OCI-LY3 (cell line): ENCODE results near the gene MEAK7.

ENCODE experiments used
- H2AFZ ChIP-seq: fragments of 200-600, 300-600 bp; shearing (Covaris generic); 2 replicates; pipeline ENCODE4 v1.6.0; 2014; ENCODE audit warnings: antibody characterized with exemption, low read depth, low read length
- H3K27ac ChIP-seq: fragments of 200-600, 300-600 bp; sonication (generic); 2 replicates; pipeline ENCODE4 v1.5.1; 2014; ENCODE audit warnings: mild to moderate bottlenecking, low read length, moderate library complexity, mixed read lengths
- H3K27me3 ChIP-seq: fragments of 200-600, 300-600 bp; sonication (generic); 2 replicates; pipeline ENCODE4 v1.6.1; 2014; ENCODE audit warnings: low read depth, low read length, mixed read lengths
- H3K36me3 ChIP-seq: fragments of 200-600, 300-600 bp; sonication (generic); replicated peaks from 2 replicates; pipeline ENCODE3; 2014; ENCODE audit warnings: low read depth, low read length, mixed read lengths
- H3K4me1 ChIP-seq: fragments of 300-600, 200-600 bp; sonication (generic); 2 replicates; pipeline ENCODE4 v1.6.1; 2014; ENCODE audit warnings: low read length, mixed read lengths
- H3K4me2 ChIP-seq: fragments of 200-600, 300-600 bp; sonication (generic); 2 replicates; pipeline ENCODE4 v1.6.1; 2014; ENCODE audit warnings: low read length, mixed read lengths
- H3K4me3 ChIP-seq: fragments of 300-600, 200-600 bp; sonication (generic); 2 replicates; pipeline ENCODE4 v1.5.1; 2014; ENCODE audit warnings: antibody characterized with exemption, mild to moderate bottlenecking, low read length, moderate library complexity
- H3K79me2 ChIP-seq: fragments of 300-600, 200-600 bp; shearing (Covaris generic); 2 replicates; pipeline ENCODE4 v1.6.1; 2014; ENCODE audit warnings: mild to moderate bottlenecking, low read length, mixed read lengths
- H3K9ac ChIP-seq: fragments of 300-600, 200-600 bp; shearing (Covaris generic); 2 replicates; pipeline ENCODE4 v1.6.0; 2014; ENCODE audit warnings: mild to moderate bottlenecking, low read length, moderate library complexity
- H3K9me3 ChIP-seq: fragments of 200-600, 300-600 bp; shearing (Covaris generic); 2 replicates; pipeline ENCODE4 v1.6.1; 2014; ENCODE audit warnings: low read length, mixed read lengths; ENCODE audit not compliant: insufficient read depth
- H4K20me1 ChIP-seq: fragments of 200-600, 300-600 bp; sonication (generic); 2 replicates; pipeline ENCODE4 v1.6.1; 2016; ENCODE audit warnings: low read length, mixed read lengths; ENCODE audit not compliant: insufficient read depth
- EZH2phosphoT487 ChIP-seq: fragments of 200-600 bp; shearing (Covaris generic); IDR thresholded peaks from 2 replicates; pipeline ENCODE4 v1.6.1; 2018; ENCODE audit warnings: antibody characterized with exemption, mixed run types, low read depth
- TF ChIP-seq, protein P1 (sequence below): fragments of 200-600, 300-600 bp; sonication (generic); IDR thresholded peaks from 2 replicates; pipeline ENCODE4 v1.5.1; 2014; ENCODE audit warnings: antibody characterized with exemption, low read length, low read depth

Gene MEAK7

DNA sequence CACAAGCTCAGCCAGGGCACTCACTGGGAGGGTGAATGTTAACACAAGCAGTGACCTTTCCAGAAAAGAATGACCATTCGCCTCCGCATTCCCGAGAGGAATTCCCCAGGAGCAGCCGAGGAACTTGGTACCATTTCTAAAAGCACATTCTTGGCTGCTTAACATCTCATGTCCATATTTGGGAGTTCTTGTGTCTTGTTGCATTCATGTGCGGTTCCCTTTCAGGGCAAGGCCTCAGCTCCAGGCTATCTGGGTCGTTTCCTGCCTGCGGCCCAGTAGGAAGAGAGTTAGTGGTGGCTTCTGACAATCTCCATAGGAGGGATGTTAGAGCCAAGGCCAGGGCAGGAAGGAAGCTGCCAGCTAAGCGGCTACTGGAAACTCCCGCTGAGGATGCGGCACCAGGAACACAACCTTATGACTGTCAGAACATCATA, 27.8 kb upstream of the MEAK7 start:
- H3K27ac ChIP-seq = no peak overlapping the region

DNA sequence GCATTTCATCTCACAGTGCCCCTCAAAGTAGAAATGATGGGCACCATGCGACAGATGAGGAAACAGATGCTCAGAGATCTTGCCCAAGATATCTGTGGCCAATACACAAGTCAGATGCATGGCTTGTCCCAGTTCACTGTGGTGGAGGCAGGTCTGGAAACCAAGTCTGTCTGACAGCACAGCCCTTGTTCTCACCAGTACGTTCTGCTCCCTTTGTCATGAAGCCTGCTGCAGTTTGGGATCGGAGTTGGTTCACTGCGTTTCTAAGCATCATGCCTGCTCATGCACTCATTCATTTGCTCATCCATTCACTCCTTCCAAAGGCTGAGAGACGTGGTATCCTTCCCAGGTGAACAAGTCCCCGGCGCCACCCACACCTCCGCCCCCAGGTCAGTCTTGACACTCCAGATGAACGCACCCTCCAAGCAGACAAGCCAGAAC, 27.2 kb upstream of the MEAK7 start:
- Histone ChIP-seq H3K4me1 (no peaks in the 10 kb centered on the region), H3K27me3 (peaks cover 16% of the 10 kb centered on the region; the same call in 1 of the 2 replicates), H3K36me3 (no peaks in the 10 kb centered on the region), H2AFZ (no peak overlapping the region), H3K4me2 (no peak overlapping the region), H3K9ac (no peak overlapping the region), H3K27ac (no peak overlapping the region), H3K9me3 (peaks cover 3% of the 10 kb centered on the region; the same call in 1 of the 2 replicates), H3K79me2 (no peaks in the 10 kb centered on the region), H4K20me1 (no peaks in the 10 kb centered on the region), H3K4me3 (no peak overlapping the region)
- TF ChIP-seq, protein P1, sequence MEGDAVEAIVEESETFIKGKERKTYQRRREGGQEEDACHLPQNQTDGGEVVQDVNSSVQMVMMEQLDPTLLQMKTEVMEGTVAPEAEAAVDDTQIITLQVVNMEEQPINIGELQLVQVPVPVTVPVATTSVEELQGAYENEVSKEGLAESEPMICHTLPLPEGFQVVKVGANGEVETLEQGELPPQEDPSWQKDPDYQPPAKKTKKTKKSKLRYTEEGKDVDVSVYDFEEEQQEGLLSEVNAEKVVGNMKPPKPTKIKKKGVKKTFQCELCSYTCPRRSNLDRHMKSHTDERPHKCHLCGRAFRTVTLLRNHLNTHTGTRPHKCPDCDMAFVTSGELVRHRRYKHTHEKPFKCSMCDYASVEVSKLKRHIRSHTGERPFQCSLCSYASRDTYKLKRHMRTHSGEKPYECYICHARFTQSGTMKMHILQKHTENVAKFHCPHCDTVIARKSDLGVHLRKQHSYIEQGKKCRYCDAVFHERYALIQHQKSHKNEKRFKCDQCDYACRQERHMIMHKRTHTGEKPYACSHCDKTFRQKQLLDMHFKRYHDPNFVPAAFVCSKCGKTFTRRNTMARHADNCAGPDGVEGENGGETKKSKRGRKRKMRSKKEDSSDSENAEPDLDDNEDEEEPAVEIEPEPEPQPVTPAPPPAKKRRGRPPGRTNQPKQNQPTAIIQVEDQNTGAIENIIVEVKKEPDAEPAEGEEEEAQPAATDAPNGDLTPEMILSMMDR = no peak
- TF ChIP-seq EZH2phosphoT487 = no peak

More for the DNA sequence above, 27.8 kb upstream of the MEAK7 start:
- H3K9me3 ChIP-seq = peaks cover 3% of the 10 kb centered on the region; the same call in 1 of the 2 replicates
- no peaks in the 10 kb centered on the region for H3K79me2 ChIP-seq
- TF ChIP-seq, protein P1 = no peak
- no peak for TF ChIP-seq EZH2phosphoT487
- no peaks in the 10 kb centered on the region for H3K4me1 ChIP-seq
- H4K20me1 ChIP-seq = no peaks in the 10 kb centered on the region
- H3K9ac ChIP-seq = no peak overlapping the region
- H3K27me3 ChIP-seq = peaks cover 16% of the 10 kb centered on the region; the same call in 1 of the 2 replicates
- H3K4me2 ChIP-seq = no peak overlapping the region
- H3K4me3 ChIP-seq = no peak overlapping the region
- H3K36me3 ChIP-seq = no peaks in the 10 kb centered on the region
- no peak overlapping the region for H2AFZ ChIP-seq

DNA sequence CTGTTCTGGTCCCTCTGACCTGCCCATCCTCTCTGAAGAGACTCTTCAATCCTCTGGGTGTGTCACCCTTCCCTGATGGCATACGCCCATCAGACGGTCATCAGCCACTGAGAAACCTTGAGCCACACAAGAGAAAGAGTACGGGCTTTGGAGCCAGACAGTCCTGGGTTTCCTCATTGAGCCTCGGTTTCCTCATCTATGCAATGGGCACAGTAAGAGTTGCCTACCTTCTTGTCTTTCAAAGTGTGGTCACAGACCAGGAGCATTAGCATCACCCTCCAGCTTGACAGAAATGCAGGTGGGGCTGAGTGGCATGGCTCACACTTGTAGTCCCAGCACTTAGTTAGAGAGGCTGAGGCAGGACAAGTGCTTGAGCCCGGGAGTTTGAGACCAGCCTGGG, 26.1 kb upstream of the MEAK7 start:
- H3K4me3 ChIP-seq = no peak overlapping the region
- no peaks in the 10 kb centered on the region for H3K4me1 ChIP-seq
- peaks cover 3% of the 10 kb centered on the region; the same call in 1 of the 2 replicates for H3K9me3 ChIP-seq
- H3K36me3 ChIP-seq = no peaks in the 10 kb centered on the region
- no peak overlapping the region for H3K9ac ChIP-seq
- no peak overlapping the region for H3K4me2 ChIP-seq
- no peak overlapping the region for H3K27ac ChIP-seq
- H3K79me2 ChIP-seq = no peaks in the 10 kb centered on the region
- TF ChIP-seq, protein P1 = no peak
- TF ChIP-seq EZH2phosphoT487 = no peak
- H3K27me3 ChIP-seq = peaks cover 16% of the 10 kb centered on the region; the same call in 1 of the 2 replicates
- H4K20me1 ChIP-seq = no peaks in the 10 kb centered on the region
- H2AFZ ChIP-seq = no peak overlapping the region

DNA sequence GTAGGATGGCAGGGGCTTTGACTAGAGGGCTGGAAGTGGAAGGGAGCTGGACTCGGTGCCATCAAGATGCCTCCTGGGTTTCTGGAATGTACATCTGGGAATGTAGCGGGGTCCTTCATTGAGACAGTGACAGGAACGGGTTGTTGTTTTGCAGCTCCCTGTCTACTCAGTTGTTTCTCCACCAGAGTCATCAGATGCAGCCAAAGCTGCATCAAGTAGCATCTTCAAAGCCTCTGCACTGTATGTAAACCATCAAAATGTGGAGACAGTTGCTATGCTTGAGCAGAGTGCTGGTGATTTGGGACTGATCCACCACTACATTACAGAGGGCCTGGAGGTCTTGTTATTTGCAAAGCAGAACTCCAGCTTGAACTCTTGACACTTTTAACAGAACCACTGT, 25.1 kb upstream of the MEAK7 start:
- Histone ChIP-seq H4K20me1 (no peaks in the 10 kb centered on the region), H3K79me2 (no peaks in the 10 kb centered on the region), H3K9me3 (peaks cover 3% of the 10 kb centered on the region; the same call in 1 of the 2 replicates), H3K36me3 (no peaks in the 10 kb centered on the region), H3K4me1 (no peaks in the 10 kb centered on the region), H3K9ac (no peak overlapping the region), H3K27me3 (peaks cover 14% of the 10 kb centered on the region; the same call in 1 of the 2 replicates), H3K4me2 (no peak overlapping the region), H3K27ac (no peak overlapping the region), H2AFZ (no peak overlapping the region), H3K4me3 (no peak overlapping the region)
- TF ChIP-seq, protein P1 = no peak
- TF ChIP-seq EZH2phosphoT487 = no peak
